ENCODE measurements around the gene GSC2. TPM values are rescaled to one million over a fixed set of nuclear protein-coding genes. Genes with fewer than 3 reads are reported as not detected.

GSC2 gene, protein sequence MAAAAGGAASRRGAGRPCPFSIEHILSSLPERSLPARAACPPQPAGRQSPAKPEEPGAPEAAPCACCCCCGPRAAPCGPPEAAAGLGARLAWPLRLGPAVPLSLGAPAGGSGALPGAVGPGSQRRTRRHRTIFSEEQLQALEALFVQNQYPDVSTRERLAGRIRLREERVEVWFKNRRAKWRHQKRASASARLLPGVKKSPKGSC
- total RNA-seq (2022; extraction: Qiagen RNA extraction), result 0.06 to 0.07 TPM in 2 of 5 replicates, not detected in the others

DNA sequence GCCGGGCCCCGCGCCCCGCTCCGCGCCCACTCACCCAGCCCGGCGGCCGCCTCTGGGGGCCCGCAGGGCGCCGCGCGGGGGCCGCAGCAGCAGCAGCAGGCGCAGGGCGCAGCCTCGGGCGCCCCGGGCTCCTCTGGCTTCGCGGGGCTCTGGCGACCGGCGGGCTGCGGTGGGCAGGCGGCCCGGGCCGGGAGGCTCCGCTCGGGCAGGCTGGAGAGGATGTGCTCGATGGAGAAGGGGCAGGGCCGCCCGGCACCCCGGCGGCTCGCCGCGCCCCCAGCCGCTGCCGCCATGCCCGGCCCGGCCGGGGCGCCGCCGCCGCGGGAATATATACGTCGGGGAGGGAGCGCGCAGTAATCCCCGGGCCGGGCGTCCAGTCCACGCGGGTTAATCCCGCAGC, at the start of gene GSC2:
Gene GSC2 (minus strand): TSS at position 302 of the 400 bp plus-strand sequence. CDS start 9 bp downstream, at position 293.

DNA sequence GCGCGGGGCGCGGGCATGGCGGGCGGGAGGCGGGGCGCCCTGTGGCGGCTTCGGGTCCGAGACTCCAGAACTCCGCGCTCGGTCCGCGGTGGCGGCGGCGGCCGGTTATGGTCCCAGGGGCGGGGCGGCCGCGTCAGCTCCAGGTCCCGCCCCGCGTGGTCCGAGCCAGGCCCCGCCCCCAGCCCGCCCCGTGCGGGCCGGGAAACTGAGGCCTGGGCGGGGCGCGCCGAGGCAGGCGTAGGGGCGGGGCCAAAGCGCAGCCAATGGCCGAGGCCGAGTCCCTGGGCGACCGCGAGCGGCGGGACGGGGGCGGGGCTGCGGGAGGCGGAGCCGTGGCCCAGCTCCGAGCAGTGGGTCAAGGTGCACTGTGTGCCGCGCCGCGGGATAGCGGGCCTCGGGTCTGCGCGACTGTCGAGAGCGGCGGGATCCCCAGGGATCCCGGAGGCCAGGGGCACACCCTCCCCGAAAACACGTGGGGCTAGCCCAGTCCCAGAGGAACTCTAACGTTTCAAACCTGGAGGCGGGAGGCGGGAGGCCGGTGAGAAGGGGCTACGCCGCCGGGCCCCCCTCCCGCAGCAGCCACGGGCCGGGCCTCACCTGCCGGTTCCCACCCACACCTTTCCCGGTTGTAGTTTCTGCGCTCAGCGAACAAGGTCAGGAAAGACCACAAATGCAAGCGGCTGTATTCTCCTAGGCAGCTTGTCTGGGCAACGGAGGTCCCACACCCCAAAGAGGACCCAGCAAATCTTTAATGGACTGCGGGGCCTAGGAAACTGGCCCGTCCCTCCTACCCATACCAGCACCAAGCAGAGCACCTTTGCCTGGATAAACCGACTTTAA, 28.8 kb upstream of the GSC2 start, which contains the start of gene SLC25A1:
Gene SLC25A1 (minus strand): TSS at position 80 of the 840 bp plus-strand sequence. CDS start 63 bp downstream, at position 17.

DNA sequence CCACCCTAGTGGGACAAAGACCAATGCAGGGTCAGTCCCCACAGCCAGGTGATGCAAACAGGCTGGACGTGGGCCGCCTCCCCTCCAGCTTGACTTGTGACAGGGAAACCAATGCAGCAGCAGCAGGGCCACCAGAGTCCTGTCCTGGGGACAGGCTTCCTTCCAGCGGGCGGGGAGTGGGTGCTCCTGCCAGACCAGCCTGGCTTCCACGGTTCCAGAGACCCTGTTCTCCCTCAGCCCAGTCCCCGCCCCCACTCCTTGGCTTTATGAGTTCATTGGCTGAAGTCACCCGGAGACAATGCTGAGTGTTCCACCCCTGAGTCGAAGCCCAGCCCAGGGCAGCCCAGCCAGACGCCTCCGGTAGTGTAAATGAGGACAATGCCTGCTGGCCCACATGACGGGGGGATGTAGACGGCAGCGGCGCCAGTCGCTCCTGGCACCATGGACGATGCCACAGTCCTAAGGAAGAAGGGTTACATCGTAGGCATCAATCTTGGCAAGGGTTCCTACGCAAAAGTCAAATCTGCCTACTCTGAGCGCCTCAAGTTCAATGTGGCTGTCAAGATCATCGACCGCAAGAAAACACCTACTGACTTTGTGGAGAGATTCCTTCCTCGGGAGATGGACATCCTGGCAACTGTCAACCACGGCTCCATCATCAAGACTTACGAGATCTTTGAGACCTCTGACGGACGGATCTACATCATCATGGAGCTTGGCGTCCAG, 19.0 kb downstream of the GSC2 start, which contains the start of gene TSSK2:
Gene TSSK2 (plus strand): TSS at position 350 of the 726 bp plus-strand sequence. CDS start 92 bp downstream, at position 442.

DNA sequence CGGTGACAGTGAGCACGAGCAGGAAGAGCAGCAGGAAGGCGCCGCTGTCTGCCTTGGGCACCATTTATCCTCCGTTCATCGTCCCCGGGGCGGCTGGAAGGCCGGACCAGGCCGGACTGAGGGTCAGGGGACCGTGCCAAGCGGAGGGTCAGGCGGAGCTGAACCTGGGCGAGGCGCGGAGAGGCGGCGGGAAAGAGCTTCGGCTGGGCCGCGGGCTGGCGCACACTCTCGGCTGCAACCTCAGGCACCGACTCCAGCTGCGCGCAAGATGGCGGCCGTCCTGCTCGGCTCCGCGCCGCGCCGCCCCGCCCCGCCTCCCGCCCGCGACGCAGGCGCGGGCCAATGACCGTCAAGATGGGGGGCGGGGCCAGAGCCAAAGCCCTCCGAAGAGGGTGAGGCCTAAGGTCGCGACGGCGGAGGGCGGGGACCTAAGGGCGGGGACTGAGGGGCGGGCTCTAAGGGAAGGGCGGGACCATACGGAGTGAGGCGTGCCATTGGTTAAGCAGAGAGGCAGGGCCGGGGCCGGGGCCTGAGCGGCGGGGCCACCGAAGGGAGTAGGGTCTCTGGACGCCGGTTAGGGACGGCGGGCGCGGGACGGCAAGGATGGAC, 27.8 kb downstream of the GSC2 start, which contains the start of gene DGCR2:
Gene DGCR2 (minus strand): TSS at position 270 of the 609 bp plus-strand sequence. CDS start 206 bp downstream, at position 64.

Other genes starting within 250 kb of the GSC2 start
- gene DGCR6, start 244.0 kb downstream of the GSC2 start, total RNA-seq (2022; extraction: Qiagen RNA extraction), result 1.1 to 2.3 TPM (median 1.3 TPM) in 5 replicates
- gene PRODH, start 214.0 kb downstream of the GSC2 start, total RNA-seq (2022; extraction: Qiagen RNA extraction), result 1.2 to 2.2 TPM (median 1.7 TPM) in 5 replicates
- 20.9 to 23.5 TPM (median 21.8 TPM) in 5 replicates for gene DGCR2, start 27.9 kb downstream of the GSC2 start, total RNA-seq (2022; extraction: Qiagen RNA extraction)
- not detected in 5 replicates for gene TSSK2, start 19.0 kb downstream of the GSC2 start, total RNA-seq (2022; extraction: Qiagen RNA extraction)
- gene ESS2, start 5.6 kb downstream of the GSC2 start, total RNA-seq (2022; extraction: Qiagen RNA extraction), result 10.7 to 13.4 TPM (median 12.6 TPM) in 5 replicates
- gene SLC25A1, start 28.4 kb upstream of the GSC2 start, total RNA-seq (2022; extraction: Qiagen RNA extraction), result 45.6 to 65.1 TPM (median 61.8 TPM) in 5 replicates
- 4.5 to 5.6 TPM (median 5.3 TPM) in 5 replicates for gene CLTCL1, start 141.4 kb upstream of the GSC2 start, total RNA-seq (2022; extraction: Qiagen RNA extraction)

Data from A549 treated with AZD2906 at 1 μM for 4 hours (cell line).